Transverse colon (tissue), 4 donors: ENCODE data around the gene CBX4.
A peak's percentile ranks its signal among the peaks of the same experiment; 100 is the strongest.

Source experiments
- POLR2AphosphoS5 ChIP-seq, 3 donors: sonication (generic); formaldehyde crosslinking; IDR thresholded peaks; one replicate each; pipeline ENCODE4 v1.6.1; 2016; ENCODE audit warnings: antibody characterized with exemption in 3 of 3
- TF ChIP-seq, protein P1 (sequence below), 5 experiments: fragments of 200-600 bp in 3 of 5; fragments of 450-650 bp in 2 of 5; sonication (generic) in 3 of 5; IDR thresholded peaks; 1 replicate in 2 of 5; 2 replicates in 3 of 5; pipeline ENCODE4 v1.5.1; 2016 to 2017; ENCODE audit warnings: antibody characterized with exemption in 5 of 5, inconsistent platforms in 3 of 5, mild to moderate bottlenecking in 2 of 5, moderate library complexity in 1 of 5

DNA sequence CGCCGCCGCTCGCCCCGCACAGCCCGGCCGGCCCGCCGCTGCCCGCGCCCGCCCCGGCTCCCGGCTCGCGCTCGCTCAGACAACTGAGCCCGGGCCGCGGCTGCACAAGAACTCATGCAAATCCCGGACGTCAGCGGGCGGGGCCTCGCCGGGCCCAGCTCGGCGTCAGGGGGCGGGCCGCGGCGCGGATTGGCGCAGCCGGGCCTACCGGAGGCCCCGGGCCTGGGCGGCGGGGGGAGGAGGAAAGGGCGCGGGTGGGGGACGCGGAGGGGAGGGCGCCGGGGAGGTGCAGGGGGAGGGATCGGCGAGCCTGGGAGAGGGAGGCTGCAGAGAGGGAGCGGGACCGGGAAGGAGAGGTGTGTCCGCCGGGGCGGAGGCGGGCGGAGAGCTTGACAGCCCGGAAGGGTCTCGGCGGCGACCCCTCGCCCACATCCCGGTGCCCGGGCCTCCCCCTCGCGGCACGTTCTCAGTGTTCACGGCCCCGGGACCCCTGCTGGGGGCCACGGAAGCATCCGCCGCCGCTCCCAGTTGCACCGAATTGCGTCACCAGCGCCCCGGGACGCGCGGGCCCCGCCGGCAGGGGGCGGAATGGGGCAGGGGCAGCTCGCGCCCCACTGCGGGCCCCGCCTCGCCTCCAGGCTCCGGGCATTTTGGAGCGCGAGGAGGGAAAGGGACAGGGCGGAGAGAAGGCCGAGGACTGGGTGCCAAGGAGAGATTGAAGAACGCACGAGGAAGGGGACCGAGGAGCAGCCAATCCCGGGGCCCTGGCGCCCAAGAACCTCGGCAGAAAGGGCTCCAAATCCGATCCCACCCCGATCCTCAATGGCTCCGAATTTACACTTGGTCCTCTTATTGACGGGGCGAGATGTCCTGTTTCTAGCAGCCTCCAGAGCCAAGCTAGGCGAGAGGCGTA lies at the start of gene CBX4:
- TF ChIP-seq, protein P1, sequence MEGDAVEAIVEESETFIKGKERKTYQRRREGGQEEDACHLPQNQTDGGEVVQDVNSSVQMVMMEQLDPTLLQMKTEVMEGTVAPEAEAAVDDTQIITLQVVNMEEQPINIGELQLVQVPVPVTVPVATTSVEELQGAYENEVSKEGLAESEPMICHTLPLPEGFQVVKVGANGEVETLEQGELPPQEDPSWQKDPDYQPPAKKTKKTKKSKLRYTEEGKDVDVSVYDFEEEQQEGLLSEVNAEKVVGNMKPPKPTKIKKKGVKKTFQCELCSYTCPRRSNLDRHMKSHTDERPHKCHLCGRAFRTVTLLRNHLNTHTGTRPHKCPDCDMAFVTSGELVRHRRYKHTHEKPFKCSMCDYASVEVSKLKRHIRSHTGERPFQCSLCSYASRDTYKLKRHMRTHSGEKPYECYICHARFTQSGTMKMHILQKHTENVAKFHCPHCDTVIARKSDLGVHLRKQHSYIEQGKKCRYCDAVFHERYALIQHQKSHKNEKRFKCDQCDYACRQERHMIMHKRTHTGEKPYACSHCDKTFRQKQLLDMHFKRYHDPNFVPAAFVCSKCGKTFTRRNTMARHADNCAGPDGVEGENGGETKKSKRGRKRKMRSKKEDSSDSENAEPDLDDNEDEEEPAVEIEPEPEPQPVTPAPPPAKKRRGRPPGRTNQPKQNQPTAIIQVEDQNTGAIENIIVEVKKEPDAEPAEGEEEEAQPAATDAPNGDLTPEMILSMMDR (IDR thresholded peaks at IDR 0.05): peak; percentile 69 to 96 (median 80)
- peak; percentile 89 to 96 (median 94) for TF ChIP-seq POLR2AphosphoS5 (IDR thresholded peaks at IDR 0.05)
